SW 1271 (cell line): ENCODE results near the gene ELOVL5.
A peak's percentile ranks its signal among the peaks of the same experiment; 100 is the strongest.
"Not testable (repeated sequence)": the region's sequence is repeated elsewhere in the genome, so short reads cannot be mapped to it uniquely, and the experiment has no call there.

Source experiments
- DNase-seq, 2 experiments: peaks; one replicate each; lab custom pipeline; 2025; lab: John Stamatoyannopoulos, UW

Gene ELOVL5

DNA sequence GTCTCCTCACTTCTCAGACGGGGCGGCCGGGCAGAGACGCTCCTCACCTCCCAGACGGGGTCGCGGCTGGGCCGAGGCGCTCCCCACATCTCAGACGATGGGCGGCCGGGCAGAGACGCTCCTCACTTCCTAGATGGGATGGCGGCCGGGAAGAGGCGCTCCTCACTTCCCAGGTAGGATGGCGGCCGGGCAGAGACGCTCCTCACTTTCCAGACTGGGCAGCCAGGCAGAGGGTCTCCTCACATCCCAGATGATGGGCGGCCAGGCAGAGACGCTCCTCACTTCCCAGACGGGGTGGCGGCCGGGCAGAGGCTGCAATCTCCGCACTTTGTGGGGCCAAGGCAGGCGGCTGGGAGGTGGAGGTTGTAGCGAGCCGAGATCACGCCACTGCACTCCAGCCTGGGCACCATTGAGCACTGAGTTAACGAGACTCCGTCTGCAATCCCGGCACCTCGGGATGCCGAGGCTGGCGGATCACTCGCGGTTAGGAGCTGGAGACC is 43.2 kb downstream of the ELOVL5 start:
- DNase-seq = not testable (repeated sequence)

DNA sequence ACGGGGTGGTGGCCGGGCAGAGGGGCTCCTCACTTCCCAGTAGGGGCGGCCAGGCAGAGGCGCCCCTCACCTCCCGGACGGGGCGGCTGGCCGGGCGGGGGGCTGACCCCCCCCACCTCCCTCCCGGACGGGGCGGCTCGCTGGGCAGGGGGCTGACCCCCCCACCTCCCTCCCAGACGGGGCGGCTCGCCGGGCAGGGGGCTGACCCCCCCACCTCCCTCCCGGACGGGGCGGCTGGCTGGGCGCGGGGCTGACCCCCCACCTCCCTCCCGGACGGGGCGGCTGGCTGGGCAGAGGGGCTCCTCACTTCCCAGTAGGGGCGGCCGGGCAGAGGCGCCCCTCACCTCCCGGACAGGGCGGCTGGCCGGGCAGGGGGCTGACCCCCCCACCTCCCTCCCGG is 43.8 kb downstream of the ELOVL5 start:
- DNase-seq = not testable (repeated sequence)

- DNase-seq = peak; percentile 51 to 86
Measured at GRCh38 chr6:53302678-53303360, 45.9 kb downstream of the ELOVL5 start.

GRCh38 chr6:53301801-53302537 is 46.8 kb downstream of the ELOVL5 start:
- no peak for DNase-seq

DNA sequence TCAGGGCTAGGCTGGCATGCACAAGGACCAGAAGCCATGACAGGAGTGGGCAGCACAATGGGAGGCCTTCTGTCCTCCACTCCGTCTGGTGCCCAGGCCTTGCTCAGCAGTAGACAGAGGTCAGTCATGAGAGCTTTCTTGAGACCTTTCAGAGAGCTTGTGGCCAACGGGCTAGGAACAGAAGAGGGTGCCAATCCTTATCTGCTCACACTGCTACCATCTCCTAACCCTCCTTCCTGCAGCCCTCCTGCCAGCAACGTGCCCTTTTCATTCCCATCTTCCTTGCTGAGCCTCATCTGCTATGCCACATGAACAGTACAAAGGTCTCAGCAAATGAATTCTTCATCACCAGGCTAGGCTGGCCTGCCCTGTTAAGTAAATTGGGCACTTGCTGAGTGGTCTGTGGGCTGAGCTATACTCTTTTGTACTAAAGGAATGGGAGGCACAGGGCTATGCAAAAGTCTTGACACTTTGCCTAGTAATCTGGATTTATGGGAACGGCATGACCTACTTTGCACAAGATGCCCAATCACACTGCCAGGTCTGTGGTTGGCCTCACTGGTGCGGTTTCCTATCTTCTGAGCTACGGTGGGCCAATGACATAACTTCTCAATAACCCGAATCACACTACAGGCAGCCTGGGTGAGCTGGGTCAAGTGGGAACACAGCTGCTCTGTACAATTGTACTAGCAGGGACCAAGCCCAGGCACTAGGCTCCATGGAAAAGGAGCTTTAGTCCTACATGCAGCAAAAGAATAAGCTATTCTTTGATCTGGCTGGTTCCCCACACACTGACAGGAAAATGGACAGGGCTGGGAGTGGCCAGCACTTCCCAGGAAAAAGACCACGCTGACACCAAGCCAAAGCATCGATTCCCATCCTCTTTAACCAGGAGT is 47.8 kb downstream of the ELOVL5 start:
- DNase-seq = no peak

GRCh38 chr6:53299331-53300005 is 49.3 kb downstream of the ELOVL5 start:
- DNase-seq = no peak

GRCh38 chr6:53297004-53297403 is 51.7 kb downstream of the ELOVL5 start:
- DNase-seq = no peak

- no peak for DNase-seq
Measured at GRCh38 chr6:53295176-53295575, 53.6 kb downstream of the ELOVL5 start.

- DNase-seq = no peak
Measured at GRCh38 chr6:53294611-53295010, 54.1 kb downstream of the ELOVL5 start.

DNA sequence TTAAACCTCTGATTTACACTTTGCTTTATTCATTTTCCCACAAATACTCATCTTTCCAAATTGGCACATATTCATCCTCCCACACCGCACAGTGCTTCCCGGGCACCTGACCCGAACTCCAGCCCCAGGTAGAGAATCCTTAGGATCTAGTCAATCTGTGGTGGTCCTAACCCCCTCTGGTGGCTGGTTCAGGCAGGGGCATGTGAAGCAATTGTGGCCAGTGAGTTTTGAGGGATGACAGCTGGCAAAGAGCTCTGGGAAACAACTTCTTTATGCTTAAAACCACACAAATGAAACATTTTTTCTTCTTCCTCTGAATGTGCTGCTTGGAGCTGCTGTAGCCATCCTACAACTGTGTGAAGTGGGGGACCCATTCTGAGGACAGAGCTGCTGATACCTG is 54.7 kb downstream of the ELOVL5 start:
- DNase-seq = no peak

DNA sequence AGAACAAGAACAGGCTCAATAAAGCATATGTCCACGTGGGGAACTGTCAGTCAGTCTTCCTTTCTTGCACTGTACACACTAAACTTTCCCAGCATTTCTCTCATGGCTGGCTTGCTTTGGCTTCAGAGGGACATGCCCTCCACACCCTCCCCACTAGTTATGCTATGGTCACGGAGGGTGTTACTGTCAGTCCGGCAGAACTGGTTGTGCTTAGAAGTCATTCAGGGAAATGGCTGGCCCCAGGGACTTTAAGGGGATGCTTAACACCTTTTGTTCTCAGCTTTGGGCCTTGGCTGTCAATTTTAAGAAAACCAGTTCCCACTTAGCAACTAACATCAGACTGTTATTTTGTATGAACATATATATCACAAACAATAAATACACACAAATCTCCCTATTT is 55.1 kb downstream of the ELOVL5 start:
- no peak for DNase-seq

- DNase-seq = no peak
Measured at GRCh38 chr6:53290537-53291510, 57.9 kb downstream of the ELOVL5 start.

GRCh38 chr6:53287336-53288225 is 61.2 kb downstream of the ELOVL5 start:
- no peak for DNase-seq

- DNase-seq = no peak
Measured at GRCh38 chr6:53284901-53285300, 63.8 kb downstream of the ELOVL5 start.

DNA sequence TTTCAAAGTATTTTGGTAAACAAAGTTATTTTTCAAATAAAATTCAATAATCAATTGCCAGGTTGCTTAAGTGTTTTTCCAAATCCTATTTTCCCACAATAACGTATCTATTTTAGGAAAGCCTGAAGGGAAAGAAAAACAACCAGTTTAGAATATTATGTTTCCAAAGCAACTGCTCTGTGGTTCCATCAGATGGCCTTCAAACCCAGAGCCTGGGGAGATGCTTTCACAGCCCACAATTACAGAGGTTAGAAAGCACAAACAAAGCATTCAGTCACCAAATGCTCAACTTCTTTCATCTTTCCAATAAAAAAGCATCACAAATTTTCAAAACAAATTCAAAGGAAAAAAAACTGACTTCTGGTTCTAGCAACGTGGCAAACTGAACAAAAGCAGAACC is 66.0 kb downstream of the ELOVL5 start:
- DNase-seq = no peak

DNA sequence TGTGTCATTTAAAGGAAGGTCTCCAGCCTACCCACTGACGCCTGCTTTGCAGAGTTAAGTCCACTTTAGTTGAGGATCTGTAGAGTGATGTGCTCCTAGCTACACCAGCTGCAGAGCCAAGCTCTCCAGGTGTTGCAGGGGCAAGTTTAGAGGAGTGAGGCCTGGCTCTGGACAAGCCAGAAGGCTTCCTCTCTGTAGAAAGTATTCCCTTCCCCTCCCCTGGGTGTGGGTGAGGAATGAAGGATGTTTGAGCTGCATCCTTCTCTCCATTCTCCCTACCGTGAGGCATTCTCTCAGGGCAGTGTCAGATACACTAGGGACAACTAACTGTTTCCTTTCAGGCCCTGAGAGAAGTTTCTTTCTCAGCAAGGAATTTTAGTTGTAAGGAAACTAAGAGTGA is 66.5 kb downstream of the ELOVL5 start:
- no peak for DNase-seq

GRCh38 chr6:53281518-53282215 is 67.1 kb downstream of the ELOVL5 start:
- no peak for DNase-seq

- no peak for DNase-seq
Measured at GRCh38 chr6:53280207-53280606, 68.5 kb downstream of the ELOVL5 start.

- no peak for DNase-seq
Measured at GRCh38 chr6:53279293-53279692, 69.5 kb downstream of the ELOVL5 start.
